Duodenal mucosa (tissue), 2 donors: ENCODE measurements around the gene WWTR1.

Experiments
- H3K27ac ChIP-seq: one replicate; pipeline ENCODE4 v1.7.0; 2013; ENCODE audit warnings: low read depth, low read length
- H3K27me3 ChIP-seq, 2 donors: one replicate each; pipeline ENCODE4 v1.7.0; 2013; ENCODE audit warnings: low read length in 2 of 2, control low read depth in 1 of 2; ENCODE audit not compliant: insufficient read depth in 2 of 2, control insufficient read depth in 1 of 2
- H3K36me3 ChIP-seq, 2 donors: one replicate each; pipeline ENCODE4 v1.7.0; 2013; ENCODE audit warnings: low read length in 2 of 2, control low read depth in 1 of 2; ENCODE audit not compliant: insufficient read depth in 2 of 2, control insufficient read depth in 1 of 2
- H3K4me1 ChIP-seq, 2 donors: one replicate each; pipeline ENCODE4 v1.7.0; 2013; ENCODE audit warnings: low read length in 2 of 2, control low read depth in 1 of 2; ENCODE audit not compliant: insufficient read depth in 2 of 2, control insufficient read depth in 1 of 2
- H3K4me3 ChIP-seq, 2 donors: one replicate each; pipeline ENCODE4 v1.7.0; 2013; ENCODE audit warnings: low read length in 2 of 2, low read depth in 1 of 2
- H3K9ac ChIP-seq, 2 donors: one replicate each; pipeline ENCODE4 v1.7.0; 2013; ENCODE audit warnings: low read length in 2 of 2, low read depth in 1 of 2
- H3K9me3 ChIP-seq, 2 donors: one replicate each; pipeline ENCODE4 v1.7.0; 2013; ENCODE audit warnings: low read length in 2 of 2, control low read depth in 1 of 2; ENCODE audit not compliant: control insufficient read depth in 1 of 2

WWTR1 gene

DNA sequence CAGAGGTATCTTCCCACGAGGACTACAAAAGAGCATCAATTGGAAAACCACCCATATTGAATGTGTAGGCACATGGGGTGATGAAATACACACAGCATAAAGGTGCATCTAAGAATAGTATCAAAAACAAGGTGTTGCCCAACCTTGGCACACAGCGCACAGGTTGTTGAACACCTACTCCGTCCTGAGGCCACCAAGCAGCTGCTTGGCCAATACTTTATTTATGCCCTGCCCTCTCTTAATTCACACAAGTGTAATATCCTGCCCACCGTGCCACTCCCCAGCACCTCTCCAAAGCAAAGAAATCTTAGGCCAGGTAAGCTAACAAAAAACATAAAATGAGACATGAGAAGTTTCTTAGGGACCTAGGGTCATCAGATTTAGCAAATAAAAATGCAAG, 31.2 kb downstream of the WWTR1 start:
- Histone ChIP-seq H3K27ac (no peak overlapping the region), H3K36me3 (no peaks in the 10 kb centered on the region), H3K4me1 (peaks cover 0 to under 1% of the 10 kb centered on the region in 2 donors), H3K4me3 (no peak overlapping the region), H3K27me3 (no peaks in the 10 kb centered on the region), H3K9ac (no peak overlapping the region), H3K9me3 (no peaks in the 10 kb centered on the region)

DNA sequence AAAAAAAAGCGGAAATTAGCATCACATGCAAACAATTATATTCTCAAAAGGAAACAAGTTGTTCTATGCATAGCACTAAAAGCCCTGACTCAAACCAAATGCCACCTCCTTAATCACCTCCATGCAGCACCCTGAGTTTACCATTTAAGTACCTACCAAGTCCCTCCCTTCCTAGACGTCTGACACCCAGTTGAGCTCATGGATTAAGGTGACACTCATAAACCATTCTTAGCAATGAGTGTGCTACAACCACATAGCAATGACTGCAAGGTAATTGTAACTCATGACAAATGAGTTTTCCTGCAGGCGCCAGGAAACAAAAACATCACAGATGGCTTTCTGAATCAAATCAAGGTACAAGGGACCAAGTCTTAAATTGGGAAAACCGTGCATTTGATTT, 32.0 kb downstream of the WWTR1 start:
- H3K9me3 ChIP-seq: no peaks in the 10 kb centered on the region
- H3K27ac ChIP-seq: no peak overlapping the region
- no peak overlapping the region for H3K9ac ChIP-seq
- no peaks in the 10 kb centered on the region for H3K36me3 ChIP-seq
- H3K4me3 ChIP-seq: no peak overlapping the region
- H3K27me3 ChIP-seq: no peaks in the 10 kb centered on the region
- peaks cover 5% of the 10 kb centered on the region in 2 donors for H3K4me1 ChIP-seq

DNA sequence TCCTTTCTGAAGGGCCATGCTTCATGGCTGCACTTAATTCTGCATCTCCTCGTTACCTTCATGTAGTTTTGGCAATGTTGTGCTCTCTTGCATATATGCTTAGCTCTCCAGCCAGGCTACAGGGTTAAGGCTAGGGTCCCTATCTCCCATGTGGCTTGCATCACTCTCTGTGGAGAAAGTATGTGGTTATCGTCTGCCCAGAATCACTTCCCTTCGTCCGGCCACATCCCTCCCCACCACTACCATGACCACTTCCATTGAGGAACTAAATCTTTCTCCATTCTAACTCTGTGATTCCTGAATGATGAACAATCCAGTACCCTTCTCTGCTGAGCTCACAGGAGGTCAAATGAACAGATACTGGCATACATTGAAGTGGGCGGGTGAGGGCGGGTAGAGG, 34.0 kb downstream of the WWTR1 start:
- no peaks in the 10 kb centered on the region for H3K27me3 ChIP-seq
- H3K4me3 ChIP-seq: no peak overlapping the region
- H3K9me3 ChIP-seq: no peaks in the 10 kb centered on the region
- no peak overlapping the region for H3K27ac ChIP-seq
- peaks cover 6 to 8% of the 10 kb centered on the region in 2 donors for H3K4me1 ChIP-seq
- no peak overlapping the region for H3K9ac ChIP-seq
- no peaks in the 10 kb centered on the region for H3K36me3 ChIP-seq

DNA sequence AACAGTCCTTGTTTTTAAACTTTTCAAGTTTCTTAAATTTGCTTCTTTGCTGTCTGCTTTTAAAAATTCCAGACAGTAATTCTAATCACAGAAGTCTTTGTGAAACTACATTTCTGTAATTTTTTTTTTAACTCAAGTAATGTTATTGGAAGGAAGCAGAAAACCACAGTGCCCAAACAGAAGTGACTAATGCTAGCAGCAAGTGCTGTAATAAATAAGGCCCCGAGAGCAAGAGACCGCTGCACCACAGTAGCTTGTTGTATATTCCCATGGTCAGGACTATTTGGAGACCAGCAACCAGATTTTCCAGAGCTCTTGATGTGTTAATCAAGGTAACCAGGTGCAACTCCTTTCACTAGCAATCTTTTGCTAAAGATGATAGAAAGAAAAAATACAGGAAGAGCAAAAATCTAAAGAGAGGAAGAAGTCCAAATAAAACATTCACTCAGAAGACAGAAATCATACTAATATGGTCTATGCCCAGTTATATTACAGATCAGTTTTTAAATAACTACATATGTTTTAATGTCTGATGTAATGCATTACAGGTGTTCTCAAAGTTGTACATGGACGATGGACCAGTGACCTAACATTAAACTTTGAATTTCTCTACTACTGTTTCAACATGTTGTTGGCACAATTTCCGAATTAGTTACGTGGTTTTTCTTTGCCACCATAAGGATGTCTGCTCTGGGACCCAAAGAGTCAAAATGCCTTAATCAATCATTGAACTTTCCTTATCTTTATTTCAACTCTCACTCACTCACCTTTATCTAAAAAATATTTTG, 36.4 kb downstream of the WWTR1 start:
- Histone ChIP-seq H3K9ac (no peak overlapping the region), H3K4me1 (peaks cover 8 to 13% of the 10 kb centered on the region in 2 donors), H3K27me3 (no peaks in the 10 kb centered on the region), H3K9me3 (no peaks in the 10 kb centered on the region), H3K36me3 (no peaks in the 10 kb centered on the region), H3K27ac (no peak overlapping the region), H3K4me3 (no peak overlapping the region)

DNA sequence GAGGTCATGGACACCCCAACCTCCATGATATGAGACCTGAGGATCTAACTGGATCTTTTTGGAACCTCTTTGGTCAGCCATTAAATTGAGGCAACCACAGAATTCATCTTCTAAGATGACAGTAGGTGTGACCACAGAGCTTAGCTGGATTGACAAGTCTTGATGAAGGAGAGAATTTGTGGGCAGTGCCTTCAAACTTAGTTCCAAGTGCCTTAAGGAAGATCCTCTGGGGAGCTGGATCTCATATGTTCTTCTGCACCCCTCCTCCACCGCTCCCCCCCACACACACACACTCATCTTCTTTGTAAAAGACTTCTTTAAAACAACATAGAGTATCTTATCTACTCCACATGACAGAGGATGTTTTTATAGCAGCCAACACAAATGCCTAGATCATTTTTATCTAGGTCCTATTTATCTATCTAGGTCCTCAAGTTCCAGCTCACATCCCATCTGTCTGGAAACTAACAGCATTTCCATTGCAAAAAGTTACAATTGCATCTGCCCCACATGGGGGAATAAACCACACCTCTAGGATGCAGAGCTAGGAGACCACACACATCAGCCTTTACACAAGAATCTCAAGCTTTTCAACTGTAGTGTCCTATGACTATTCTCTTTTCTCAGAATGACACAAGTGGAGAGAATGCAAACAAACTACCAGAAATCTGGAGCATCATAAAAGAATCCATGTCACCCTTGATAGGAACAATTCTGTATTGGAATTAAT, 37.4 kb downstream of the WWTR1 start:
- no peak overlapping the region for H3K27ac ChIP-seq
- no peaks in the 10 kb centered on the region for H3K36me3 ChIP-seq
- no peak overlapping the region for H3K4me3 ChIP-seq
- no peak overlapping the region for H3K9ac ChIP-seq
- H3K9me3 ChIP-seq: no peaks in the 10 kb centered on the region
- no peaks in the 10 kb centered on the region for H3K27me3 ChIP-seq
- H3K4me1 ChIP-seq: peaks cover 8 to 13% of the 10 kb centered on the region in 2 donors

DNA sequence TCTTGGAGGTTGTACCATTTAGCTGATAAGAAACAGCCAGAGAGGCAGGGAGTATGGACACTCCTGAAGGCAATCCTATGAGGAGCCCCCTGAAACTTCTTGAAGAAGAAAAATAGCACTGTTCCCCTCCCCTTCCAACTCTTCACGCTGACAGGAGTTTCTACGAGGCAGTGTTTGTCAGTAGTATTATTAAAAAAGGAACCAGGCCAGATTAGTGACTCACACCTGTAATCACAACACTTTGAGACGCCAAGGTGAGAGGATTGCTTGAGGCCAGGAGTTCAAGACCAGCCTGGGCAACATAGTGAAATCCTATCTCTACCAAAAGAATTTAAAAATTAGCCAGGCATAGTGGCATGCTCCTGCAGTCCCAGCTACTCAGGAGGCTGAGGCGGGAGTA, 38.7 kb downstream of the WWTR1 start:
- no peak overlapping the region for H3K4me3 ChIP-seq
- H3K27ac ChIP-seq: no peak overlapping the region
- peaks cover 8 to 13% of the 10 kb centered on the region in 2 donors for H3K4me1 ChIP-seq
- no peaks in the 10 kb centered on the region for H3K36me3 ChIP-seq
- H3K9ac ChIP-seq: no peak overlapping the region
- no peaks in the 10 kb centered on the region for H3K27me3 ChIP-seq
- H3K9me3 ChIP-seq: no peaks in the 10 kb centered on the region

DNA sequence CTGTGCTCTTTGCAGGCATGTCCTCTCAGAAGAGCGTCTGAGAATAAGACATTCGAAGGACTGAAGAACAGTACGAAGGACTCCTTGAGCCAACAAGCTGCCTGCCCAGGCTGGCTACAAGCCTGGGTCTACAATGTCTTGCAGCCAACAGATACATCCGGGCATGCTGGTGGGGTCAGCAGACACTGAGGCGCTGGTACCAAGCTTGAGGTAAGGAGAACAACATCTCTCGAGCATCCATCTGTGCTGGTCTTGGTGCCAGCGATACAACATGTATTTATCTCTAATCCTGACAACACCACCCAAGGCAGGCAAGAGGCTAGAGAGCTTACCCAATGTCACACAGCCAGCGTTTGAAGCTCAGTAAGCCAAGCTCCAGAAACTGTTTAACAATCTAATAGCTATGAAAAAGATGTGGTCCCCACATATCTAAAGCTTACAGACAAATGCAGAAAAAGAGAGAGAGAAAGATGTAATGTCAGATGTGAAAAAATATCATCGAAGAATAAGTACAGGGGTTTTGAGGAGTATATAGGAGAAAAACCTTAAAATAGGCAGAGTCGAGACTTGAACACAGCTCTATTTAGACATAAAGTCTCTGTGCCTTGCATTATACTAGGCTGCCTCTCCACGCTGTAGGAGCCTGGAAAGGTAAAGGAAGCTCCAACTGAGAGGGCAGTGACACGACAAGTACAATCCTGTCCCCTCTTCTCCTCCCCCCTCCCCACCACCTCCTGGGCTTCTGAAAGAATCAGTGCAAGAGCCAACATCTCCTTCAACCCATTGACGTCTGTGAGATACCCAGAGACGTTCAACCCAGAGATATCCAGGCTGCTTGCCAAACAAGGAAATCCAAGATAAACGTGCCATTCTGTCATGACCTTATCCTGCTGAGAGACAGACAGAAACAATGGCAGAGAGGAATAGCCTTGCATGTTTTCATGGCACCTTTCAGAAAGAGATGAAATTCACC, 39.4 kb downstream of the WWTR1 start:
- no peaks in the 10 kb centered on the region for H3K36me3 ChIP-seq
- H3K27ac ChIP-seq: no peak overlapping the region
- H3K4me1 ChIP-seq: peaks cover 8 to 13% of the 10 kb centered on the region in 2 donors
- H3K9me3 ChIP-seq: no peaks in the 10 kb centered on the region
- H3K9ac ChIP-seq: no peak overlapping the region
- no peak overlapping the region for H3K4me3 ChIP-seq
- no peaks in the 10 kb centered on the region for H3K27me3 ChIP-seq

DNA sequence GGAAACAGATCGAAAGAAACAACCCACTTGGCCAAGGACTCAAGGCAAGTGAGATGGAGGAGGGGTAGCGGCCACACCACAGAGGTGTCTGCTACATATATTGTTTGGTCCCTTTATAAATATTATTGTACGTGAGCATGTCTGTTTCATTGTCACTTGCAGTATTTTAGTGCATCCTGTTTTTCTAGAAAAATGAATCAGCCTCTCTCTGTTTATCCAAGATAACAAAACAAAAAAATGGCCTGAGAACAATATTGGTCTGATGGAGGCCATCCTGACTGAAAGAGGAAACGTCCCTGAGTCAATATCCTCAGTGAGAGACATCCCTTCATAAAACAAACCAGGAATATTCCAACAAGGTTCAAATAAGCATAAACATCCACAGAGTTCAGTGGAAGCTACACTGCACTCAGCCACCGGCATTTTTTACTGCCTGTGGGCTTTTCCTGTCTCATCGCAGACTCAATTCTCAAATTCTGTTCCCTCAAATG, 42.0 kb downstream of the WWTR1 start:
- H3K9me3 ChIP-seq: no peaks in the 10 kb centered on the region
- H3K4me3 ChIP-seq: no peak overlapping the region
- no peak overlapping the region for H3K27ac ChIP-seq
- H3K4me1 ChIP-seq: peaks cover 3 to 8% of the 10 kb centered on the region in 2 donors
- H3K9ac ChIP-seq: no peak overlapping the region
- H3K27me3 ChIP-seq: no peaks in the 10 kb centered on the region
- no peaks in the 10 kb centered on the region for H3K36me3 ChIP-seq

DNA sequence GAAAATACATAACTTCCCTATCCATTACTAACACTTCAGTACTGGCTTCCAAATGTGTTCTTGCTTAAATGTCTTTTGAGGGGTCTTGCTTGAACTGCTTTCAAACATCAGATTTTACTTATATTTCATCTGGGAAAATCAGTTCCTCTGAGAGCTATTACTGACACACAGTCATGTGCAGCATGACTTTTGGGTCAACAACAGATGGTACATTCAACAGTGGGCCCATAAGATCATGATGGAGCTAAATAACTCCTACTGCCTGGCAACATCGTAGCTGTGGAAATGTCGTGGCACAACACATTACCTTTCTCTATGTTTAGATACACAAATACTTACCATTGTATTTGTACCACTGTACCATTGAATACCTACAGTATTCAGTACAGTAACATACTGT, 43.8 kb downstream of the WWTR1 start:
- H3K27me3 ChIP-seq: no peaks in the 10 kb centered on the region
- H3K9ac ChIP-seq: no peak overlapping the region
- H3K36me3 ChIP-seq: no peaks in the 10 kb centered on the region
- H3K27ac ChIP-seq: no peak overlapping the region
- no peaks in the 10 kb centered on the region for H3K9me3 ChIP-seq
- no peak overlapping the region for H3K4me3 ChIP-seq
- H3K4me1 ChIP-seq: peaks cover 3 to 18% of the 10 kb centered on the region in 2 donors
